Stimulated activated CD4-positive, alpha-beta T cell treated with anti-CD3 and anti-CD28 coated beads, TNF-alpha, amount 100 ng/mL, for 24 hours (primary cell): ENCODE results near the gene TBX2.

Experiments used
- DNase-seq, 3 experiments: peaks; one replicate each; pipeline ENCODE4 v3.0.0-alpha.2; 2020; ENCODE audit warnings: low read depth in 3 of 3

The TBX2 gene

GRCh38 chr17:61402073-61402541, 2.5 kb downstream of the TBX2 start:
- DNase-seq = no peak

GRCh38 chr17:61402978-61403800, 3.5 kb downstream of the TBX2 start:
- DNase-seq = no peak

- DNase-seq = no peak
Observed at GRCh38 chr17:61403801-61404662, 4.4 kb downstream of the TBX2 start.

GRCh38 chr17:61404663-61404912, 4.9 kb downstream of the TBX2 start:
- no peak for DNase-seq

GRCh38 chr17:61404913-61405685, 5.5 kb downstream of the TBX2 start:
- no peak for DNase-seq

GRCh38 chr17:61405686-61406536, 6.3 kb downstream of the TBX2 start:
- no peak for DNase-seq

GRCh38 chr17:61406537-61406845, 6.8 kb downstream of the TBX2 start:
- no peak for DNase-seq

- DNase-seq = no peak
Observed at GRCh38 chr17:61406971-61407911, 7.6 kb downstream of the TBX2 start.

GRCh38 chr17:61408151-61409041, 8.8 kb downstream of the TBX2 start:
- no peak for DNase-seq

GRCh38 chr17:61409301-61410112, 9.9 kb downstream of the TBX2 start:
- no peak for DNase-seq

- peak; percentile 42 to 65 (median 44) for DNase-seq
Observed at GRCh38 chr17:61410141-61411010, 10.7 kb downstream of the TBX2 start.

- DNase-seq = no peak
Observed at GRCh38 chr17:61411011-61411260, 11.3 kb downstream of the TBX2 start.

GRCh38 chr17:61411261-61412142, 11.9 kb downstream of the TBX2 start:
- no peak for DNase-seq

- DNase-seq = peak; percentile 60 to 65 (median 60)
Observed at GRCh38 chr17:61412143-61412859, 12.7 kb downstream of the TBX2 start.

GRCh38 chr17:61412860-61413660, 13.4 kb downstream of the TBX2 start:
- DNase-seq = no peak
